Subcutaneous abdominal adipose tissue (tissue), 5 donors: ENCODE results near the gene C1QTNF5.

Experiments
- H3K27ac ChIP-seq: one replicate; pipeline ENCODE4 v1.7.0; 2013; ENCODE audit warnings: low read depth, mild to moderate bottlenecking, inconsistent platforms, low read length, moderate library complexity
- H3K27me3 ChIP-seq, 5 donors: one replicate each; pipeline ENCODE4 v1.7.0; 2013; ENCODE audit warnings: low read length in 5 of 5, inconsistent platforms in 1 of 5; ENCODE audit not compliant: control insufficient read depth in 5 of 5, insufficient read depth in 4 of 5
- H3K36me3 ChIP-seq, 5 donors: one replicate each; pipeline ENCODE4 v1.7.0; 2013; ENCODE audit warnings: low read length in 5 of 5; ENCODE audit not compliant: control insufficient read depth in 5 of 5, insufficient read depth in 5 of 5
- H3K4me1 ChIP-seq, 5 donors: one replicate each; pipeline ENCODE4 v1.7.0; 2013; ENCODE audit warnings: low read length in 5 of 5, mild to moderate bottlenecking in 3 of 5, moderate library complexity in 1 of 5; ENCODE audit not compliant: control insufficient read depth in 5 of 5, insufficient read depth in 5 of 5
- H3K4me3 ChIP-seq, 5 donors: one replicate each; pipeline ENCODE4 v1.7.0; 2013; ENCODE audit warnings: low read length in 5 of 5, low read depth in 1 of 5
- H3K9ac ChIP-seq, 5 donors: one replicate each; pipeline ENCODE4 v1.7.0; 2013; ENCODE audit warnings: low read length in 5 of 5, mild to moderate bottlenecking in 4 of 5, moderate library complexity in 3 of 5
- H3K9me3 ChIP-seq, 5 donors: one replicate each; pipeline ENCODE4 v1.7.0; 2013; ENCODE audit warnings: low read length in 5 of 5; ENCODE audit not compliant: control insufficient read depth in 5 of 5
- donor health status: healthy.
- donor health status: healthy.
- donor health status: healthy.
- donor health status: healthy.
- donor health status: healthy.

C1QTNF5 gene

GRCh38 chr11:119356349-119357031, 15.8 kb upstream of the C1QTNF5 start:
- no peaks in the 10 kb centered on the region for H3K27me3 ChIP-seq
- H3K9ac ChIP-seq, result peak overlapping the region in 4 of 5 donors; percentile 70 to 84 (median 78)
- H3K27ac ChIP-seq, result peak overlapping the region; percentile 50
- peaks cover 1 to 26% (median 19%) of the 10 kb centered on the region in 5 donors for H3K4me1 ChIP-seq
- no peaks in the 10 kb centered on the region for H3K36me3 ChIP-seq
- H3K4me3 ChIP-seq, result peak overlapping the region in 4 of 5 donors; percentile 66 to 79 (median 76)
- no peaks in the 10 kb centered on the region for H3K9me3 ChIP-seq

GRCh38 chr11:119355091-119355843, 14.6 kb upstream of the C1QTNF5 start:
- no peak overlapping the region for H3K9ac ChIP-seq
- H3K4me1 ChIP-seq, result peaks cover 0 to 18% (median 12%) of the 10 kb centered on the region in 5 donors
- no peaks in the 10 kb centered on the region for H3K27me3 ChIP-seq
- H3K4me3 ChIP-seq, result no peak overlapping the region
- no peaks in the 10 kb centered on the region for H3K9me3 ChIP-seq
- no peak overlapping the region for H3K27ac ChIP-seq
- H3K36me3 ChIP-seq, result no peaks in the 10 kb centered on the region

GRCh38 chr11:119352857-119353260, 12.2 kb upstream of the C1QTNF5 start:
- Histone ChIP-seq H3K27me3 (no peaks in the 10 kb centered on the region), H3K4me3 (no peak overlapping the region), H3K9ac (no peak overlapping the region), H3K27ac (no peak overlapping the region), H3K36me3 (no peaks in the 10 kb centered on the region), H3K4me1 (peaks cover 0 to 12% (median 8%) of the 10 kb centered on the region in 5 donors), H3K9me3 (no peaks in the 10 kb centered on the region)

- Histone ChIP-seq H3K9me3 (no peaks in the 10 kb centered on the region), H3K27me3 (no peaks in the 10 kb centered on the region), H3K4me3 (no peak overlapping the region), H3K4me1 (peaks cover 0 to 22% (median 18%) of the 10 kb centered on the region in 5 donors), H3K9ac (no peak overlapping the region), H3K27ac (no peak overlapping the region), H3K36me3 (no peaks in the 10 kb centered on the region)
These were observed 10.5 kb upstream of the C1QTNF5 start for GRCh38 chr11:119351232-119351631.

- peaks cover 0 to 22% (median 15%) of the 10 kb centered on the region in 5 donors for H3K4me1 ChIP-seq
- H3K4me3 ChIP-seq, result no peak overlapping the region
- H3K9me3 ChIP-seq, result no peaks in the 10 kb centered on the region
- H3K9ac ChIP-seq, result no peak overlapping the region
- H3K27ac ChIP-seq, result no peak overlapping the region
- H3K27me3 ChIP-seq, result no peaks in the 10 kb centered on the region
- no peaks in the 10 kb centered on the region for H3K36me3 ChIP-seq
These were observed 9.6 kb upstream of the C1QTNF5 start for GRCh38 chr11:119350302-119350701.

- Histone ChIP-seq H3K27ac (peak overlapping the region; percentile 43), H3K27me3 (no peaks in the 10 kb centered on the region)
These were observed 7.4 kb upstream of the C1QTNF5 start for GRCh38 chr11:119347940-119348605.

GRCh38 chr11:119347242-119347641, 6.6 kb upstream of the C1QTNF5 start:
- Histone ChIP-seq H3K4me1 (peaks cover 4 to 28% (median 23%) of the 10 kb centered on the region in 5 donors), H3K9me3 (no peaks in the 10 kb centered on the region), H3K9ac (no peak overlapping the region), H3K27me3 (no peaks in the 10 kb centered on the region), H3K27ac (peak overlapping the region; percentile 43), H3K4me3 (no peak overlapping the region), H3K36me3 (no peaks in the 10 kb centered on the region)

More at GRCh38 chr11:119347940-119348605, 7.4 kb upstream of the C1QTNF5 start:
- H3K9ac ChIP-seq, result no peak overlapping the region
- no peak overlapping the region for H3K4me3 ChIP-seq
- no peaks in the 10 kb centered on the region for H3K36me3 ChIP-seq
- H3K4me1 ChIP-seq, result peaks cover 4 to 29% (median 23%) of the 10 kb centered on the region in 5 donors
- no peaks in the 10 kb centered on the region for H3K9me3 ChIP-seq

- Histone ChIP-seq H3K27ac (peak within 1 kb of the TSS; percentile 43), H3K4me1 (peaks cover 4 to 34% (median 24%) of the 10 kb centered on the region in 5 donors), H3K4me3 (no peak within 1 kb of the TSS), H3K9me3 (no peaks in the 10 kb centered on the region), H3K9ac (no peak within 1 kb of the TSS), H3K36me3 (no peaks in the 10 kb centered on the region), H3K27me3 (no peaks in the 10 kb centered on the region)
These were observed 5.9 kb upstream of the C1QTNF5 start, which contains the start of gene MFRP for GRCh38 chr11:119346605-119347004. Gene MFRP, minus strand, starts transcription at chr11:119346705. Its CDS starts 192 bp downstream, at chr11:119346513.

GRCh38 chr11:119345685-119346084, 5.0 kb upstream of the C1QTNF5 start:
- Histone ChIP-seq H3K4me3 (no peak overlapping the region), H3K9me3 (no peaks in the 10 kb centered on the region), H3K36me3 (no peaks in the 10 kb centered on the region), H3K27me3 (no peaks in the 10 kb centered on the region), H3K27ac (no peak overlapping the region), H3K9ac (no peak overlapping the region), H3K4me1 (peaks cover 8 to 44% (median 33%) of the 10 kb centered on the region in 5 donors)
